HG03139 (cell line): ENCODE data around the gene GABRG3.
"Not testable (repeated sequence)": the region's sequence is repeated elsewhere in the genome, so short reads cannot be mapped to it uniquely, and the experiment has no call there.

Experiments
- ATAC-seq: cut with Tn5 transposase; IDR thresholded peaks from one replicate; pipeline ENCODE4 v1.9.1; 2021; ENCODE audit not compliant: unreplicated experiment

The GABRG3 gene

GRCh38 chr15:27323801-27324200 is 352.8 kb downstream of the GABRG3 start:
- no peak for ATAC-seq

GRCh38 chr15:27324886-27325615 is 354.1 kb downstream of the GABRG3 start:
- ATAC-seq, result no peak

- ATAC-seq, result no peak
These were observed 356.6 kb downstream of the GABRG3 start for GRCh38 chr15:27327467-27328025.

- ATAC-seq, result no peak
These were observed 357.2 kb downstream of the GABRG3 start for GRCh38 chr15:27328186-27328585.

GRCh38 chr15:27328608-27329007 is 357.6 kb downstream of the GABRG3 start:
- ATAC-seq, result no peak

GRCh38 chr15:27330326-27330725 is 359.3 kb downstream of the GABRG3 start:
- ATAC-seq, result no peak

- no peak for ATAC-seq
These were observed 365.7 kb downstream of the GABRG3 start for GRCh38 chr15:27336676-27337075.

GRCh38 chr15:27339138-27339537 is 368.2 kb downstream of the GABRG3 start:
- ATAC-seq, result no peak

- no peak for ATAC-seq
These were observed 370.9 kb downstream of the GABRG3 start for GRCh38 chr15:27341780-27342343.

- ATAC-seq, result no peak
These were observed 372.0 kb downstream of the GABRG3 start for GRCh38 chr15:27342991-27343390.

- ATAC-seq, result no peak
These were observed 381.2 kb downstream of the GABRG3 start for GRCh38 chr15:27352136-27352535.

- no peak for ATAC-seq
These were observed 382.9 kb downstream of the GABRG3 start for GRCh38 chr15:27353856-27354255.

- no peak for ATAC-seq
These were observed 387.9 kb downstream of the GABRG3 start for GRCh38 chr15:27358751-27359434.

GRCh38 chr15:27359586-27359985 is 388.6 kb downstream of the GABRG3 start:
- ATAC-seq, result no peak

- ATAC-seq, result no peak
These were observed 389.3 kb downstream of the GABRG3 start for GRCh38 chr15:27360316-27360715.

- ATAC-seq, result no peak
These were observed 390.5 kb downstream of the GABRG3 start for GRCh38 chr15:27361438-27361837.

- ATAC-seq, result no peak
These were observed 394.5 kb downstream of the GABRG3 start for GRCh38 chr15:27365456-27365855.

- ATAC-seq, result not testable (repeated sequence)
These were observed 406.4 kb downstream of the GABRG3 start for GRCh38 chr15:27377391-27377790.

- ATAC-seq, result no peak
These were observed 411.5 kb downstream of the GABRG3 start for GRCh38 chr15:27382361-27383025.

- no peak for ATAC-seq
These were observed 412.7 kb downstream of the GABRG3 start for GRCh38 chr15:27383726-27384125.

GRCh38 chr15:27392163-27392562 is 421.2 kb downstream of the GABRG3 start:
- ATAC-seq, result no peak
